ENCODE measurements around the gene TNRC6B.
A peak's percentile ranks its signal among the peaks of the same experiment; 100 is the strongest.

Gene TNRC6B

GRCh38 chr22:40244586-40244985, 66.9 kb downstream of the TNRC6B start:
- DNase-seq, result no peak

- DNase-seq, result no peak
These were observed 70.3 kb downstream of the TNRC6B start for GRCh38 chr22:40247976-40248375.

GRCh38 chr22:40249286-40249685, 71.6 kb downstream of the TNRC6B start:
- no peak for DNase-seq

GRCh38 chr22:40250608-40251007, 72.9 kb downstream of the TNRC6B start:
- no peak for DNase-seq

- no peak for DNase-seq
These were observed 73.4 kb downstream of the TNRC6B start for GRCh38 chr22:40251106-40251505.

- DNase-seq, result no peak
These were observed 74.4 kb downstream of the TNRC6B start for GRCh38 chr22:40252146-40252545.

GRCh38 chr22:40256516-40256915, 78.8 kb downstream of the TNRC6B start:
- DNase-seq, result no peak

GRCh38 chr22:40258017-40258416, 80.3 kb downstream of the TNRC6B start:
- no peak for DNase-seq

GRCh38 chr22:40258501-40258915, 80.8 kb downstream of the TNRC6B start:
- DNase-seq, result no peak

- no peak for DNase-seq
These were observed 84.1 kb downstream of the TNRC6B start for GRCh38 chr22:40261783-40262182.

GRCh38 chr22:40263191-40263590, 85.5 kb downstream of the TNRC6B start:
- DNase-seq, result no peak

GRCh38 chr22:40265783-40266182, 88.1 kb downstream of the TNRC6B start:
- DNase-seq, result no peak

GRCh38 chr22:40270031-40270430, 92.3 kb downstream of the TNRC6B start:
- DNase-seq, result no peak

- DNase-seq, result no peak
These were observed 93.1 kb downstream of the TNRC6B start for GRCh38 chr22:40270748-40271373.

- no peak for DNase-seq
These were observed 93.7 kb downstream of the TNRC6B start for GRCh38 chr22:40271440-40271839.

- no peak for DNase-seq
These were observed 95.6 kb downstream of the TNRC6B start for GRCh38 chr22:40273319-40273718.

GRCh38 chr22:40276996-40277823, 99.5 kb downstream of the TNRC6B start:
- no peak for DNase-seq

GRCh38 chr22:40279017-40279416, 101.3 kb downstream of the TNRC6B start:
- no peak for DNase-seq

GRCh38 chr22:40281717-40282116, 104.0 kb downstream of the TNRC6B start:
- DNase-seq, result no peak

GRCh38 chr22:40285513-40285912, 107.8 kb downstream of the TNRC6B start:
- no peak for DNase-seq

GRCh38 chr22:40289991-40290459, 112.3 kb downstream of the TNRC6B start:
- DNase-seq, result peak; percentile 36

- DNase-seq, result no peak
These were observed 112.8 kb downstream of the TNRC6B start for GRCh38 chr22:40290516-40290915.

- no peak for DNase-seq
These were observed 117.0 kb downstream of the TNRC6B start for GRCh38 chr22:40294696-40295095.

GRCh38 chr22:40300316-40300715, 122.6 kb downstream of the TNRC6B start:
- no peak for DNase-seq
